Measurements from ENCODE around the gene TMA7. TPM values are rescaled to one million over a fixed set of nuclear protein-coding genes. Genes with fewer than 3 reads are reported as not detected.

TMA7 gene
- polyA plus RNA-seq, 2 of the 4 experiments (the other 2 are of a cell fraction), result 303 to 417 TPM

GRCh38 chr3:48446043-48446424 is 6.0 kb downstream of the TMA7 start:
- Histone ChIP-seq H3K27ac (peak overlapping the region; percentile 86 to 97), H3K4me3 (peak overlapping the region; percentile 67), H3K4me1 (peaks cover 24% of the 10 kb centered on the region), H3K9me3 (no peaks in the 10 kb centered on the region), H3K4me2 (peak overlapping the region; percentile 88)
- TF ChIP-seq CBX2 (IDR thresholded peaks at IDR 0.05; ENCODE audit: borderline replicate concordance, low read depth), result no peak
- no peak for TF ChIP-seq HEYL (CRISPR knock-in tag; IDR thresholded peaks at IDR 0.05)
- TF ChIP-seq KDM1A (IDR thresholded peaks at IDR 0.05; ENCODE audit: low read depth), result no peak
- TF ChIP-seq PHF8 (IDR thresholded peaks at IDR 0.05; ENCODE audit: borderline replicate concordance, low read depth), result no peak
- no peak for TF ChIP-seq BHLHE40 (IDR thresholded peaks at IDR 0.05; ENCODE audit: low read depth, low read length)
- TF ChIP-seq CEBPB (IDR thresholded peaks at IDR 0.05), result no peak
- no peak for TF ChIP-seq E2F6 (IDR thresholded peaks at IDR 0.05; ENCODE audit: borderline replicate concordance, low read depth)
- no peak for TF ChIP-seq ZNF302 (CRISPR knock-in tag; IDR thresholded peaks at IDR 0.05)
- TF ChIP-seq ZFP36 (IDR thresholded peaks at IDR 0.05; ENCODE audit: borderline replicate concordance, partially characterized antibody), result no peak
- no peak for TF ChIP-seq MAFK (IDR thresholded peaks at IDR 0.05; ENCODE audit: partially characterized antibody)
- no peak for TF ChIP-seq ESRRA (IDR thresholded peaks at IDR 0.05; ENCODE audit: borderline replicate concordance, low read length)
- no peak for TF ChIP-seq JUN (IDR thresholded peaks at IDR 0.05)
- no peak for TF ChIP-seq EHF (CRISPR knock-in tag; IDR thresholded peaks at IDR 0.05)
- no peak for TF ChIP-seq HES2 (IDR thresholded peaks at IDR 0.05)
- TF ChIP-seq NR3C1 (IDR thresholded peaks at IDR 0.05), result no peak
- TF ChIP-seq FOXS1 (CRISPR knock-in tag; IDR thresholded peaks at IDR 0.05), result no peak
- DNase-seq (ENCODE audit: low read depth in 1 of 2, low spot score in 1 of 2) (no peak), FAIRE-seq (no peak), ATAC-seq (peak; percentile 6 to 30; a peak in 3 of 6 replicates)
- ChIA-PET CTCF (interaction anchor here (1.1 to 3.6 kb wide), 9 partner anchors 10 to 251 kb away, joined by 3 to 32 read pairs (median 4); no protein-coding TSS in a partner anchor), POLR2A (interaction anchor here (0.9 to 1.8 kb wide), 8 partner anchors 10 to 108 kb away, joined by 3 to 8 read pairs (median 3); no protein-coding TSS in a partner anchor)
- 15% methylated on average over 6 of the region's 6 CpGs for WGBS (ENCODE audit: missing lambda C conversion rate)

- FAIRE-seq, result no peak
- POLR2A ChIA-PET, result interaction anchor here (0.9 to 1.8 kb wide), 9 partner anchors 9 to 108 kb away, joined by 3 to 8 read pairs (median 3); no protein-coding TSS in a partner anchor
- peak; percentile 64 to 89 for DNase-seq (ENCODE audit: low read depth in 1 of 2, low spot score in 1 of 2)
- peaks cover 20% of the 10 kb centered on the region for H3K4me1 ChIP-seq
- H3K4me3 ChIP-seq, result peak within 1 kb of the TSS; percentile 67
- H3K27ac ChIP-seq, result peak within 1 kb of the TSS; percentile 86 to 97
- peak; percentile 95 to 97 for ATAC-seq
- peak within 1 kb of the TSS; percentile 88 for H3K4me2 ChIP-seq
- no peaks in the 10 kb centered on the region for H3K9me3 ChIP-seq
- peak; percentile 80 for TF ChIP-seq MAX (IDR thresholded peaks at IDR 0.05)
- peak; percentile 88 for TF ChIP-seq KDM5A (IDR thresholded peaks at IDR 0.05)
- peak; percentile 45; the same call in 1 of the 2 replicates for TF ChIP-seq RFX5 (IDR thresholded peaks at IDR 0.05)
- TF ChIP-seq POLR2A (IDR thresholded peaks at IDR 0.05; ENCODE audit: low read length), result peak; percentile 84
- peak; percentile 77 for TF ChIP-seq PHF8 (IDR thresholded peaks at IDR 0.05; ENCODE audit: borderline replicate concordance, low read depth)
- peak; percentile 76; the same call in 2 of the 3 replicates for TF ChIP-seq BCL3 (IDR thresholded peaks at IDR 0.05)
- no peak for TF ChIP-seq MAFK (IDR thresholded peaks at IDR 0.05; ENCODE audit: partially characterized antibody)
- TF ChIP-seq POLR2AphosphoS2 (conservative IDR thresholded peaks at IDR 0.05; ENCODE audit: low read length), result no peak
- peak in 1 of 2 experiments; percentile 71; a peak in 4 of 5 replicates for TF ChIP-seq JUN (IDR thresholded peaks at IDR 0.05)
- WGBS (ENCODE audit: missing lambda C conversion rate), result 0% methylated on average over 16 of the region's 91 CpGs
- CTCF ChIA-PET, result interaction anchor here (1.1 to 3.6 kb wide), 9 partner anchors 10 to 252 kb away, joined by 3 to 32 read pairs (median 4); no protein-coding TSS in a partner anchor
These were observed 6.6 kb downstream of the TMA7 start, which contains the start of gene ATRIP for GRCh38 chr3:48446425-48447193. Gene ATRIP (plus strand): TSS chr3:48446737. CDS start chr3:48446846, 109 bp downstream.
